HEK293 (cell line): Measurements from ENCODE around the gene PRR36.

Experiments used
- FEZF1 ChIP-seq: fragments of 450-650 bp; formaldehyde crosslinking; IDR thresholded peaks from 2 replicates; pipeline ENCODE4 v1.5.1; 2016; ENCODE audit warnings: missing biosample characterization, missing genetic modification characterization
- IKZF3 ChIP-seq: fragments of 450-650 bp; IDR thresholded peaks from 2 replicates; pipeline ENCODE4 v1.5.0; 2018; ENCODE audit warnings: missing biosample characterization, mild to moderate bottlenecking, missing genetic modification characterization, moderate library complexity
- PRDM1 ChIP-seq: fragments of 450-650 bp; formaldehyde crosslinking; IDR thresholded peaks from 2 replicates; pipeline ENCODE4; 2016; ENCODE audit warnings: missing biosample characterization, missing genetic modification characterization
- PRDM10 ChIP-seq: fragments of 450-650 bp; formaldehyde crosslinking; IDR thresholded peaks from 2 replicates; pipeline ENCODE4 v1.5.1; 2016; ENCODE audit warnings: missing biosample characterization, missing genetic modification characterization
- ZBTB20 ChIP-seq: fragments of 450-650 bp; formaldehyde crosslinking; IDR thresholded peaks from 2 replicates; pipeline ENCODE4 v1.5.1; 2016; ENCODE audit warnings: missing biosample characterization, missing genetic modification characterization
- ZBTB8A ChIP-seq: fragments of 450-650 bp; formaldehyde crosslinking; IDR thresholded peaks from 2 replicates; pipeline ENCODE4 v1.5.1; 2016; ENCODE audit warnings: missing biosample characterization, missing genetic modification characterization
- ZEB2 ChIP-seq: fragments of 450-650 bp; formaldehyde crosslinking; IDR thresholded peaks from 2 replicates; pipeline ENCODE4 v1.5.1; 2016; ENCODE audit warnings: missing biosample characterization, missing genetic modification characterization
- ZFP37 ChIP-seq: fragments of 450-650 bp; formaldehyde crosslinking; IDR thresholded peaks from 2 replicates; pipeline ENCODE4 v1.5.1; 2016; ENCODE audit warnings: missing biosample characterization, missing genetic modification characterization
- ZNF114 ChIP-seq: fragments of 450-650 bp; formaldehyde crosslinking; IDR thresholded peaks from 2 replicates; pipeline ENCODE4 v1.5.0; 2017; ENCODE audit warnings: missing biosample characterization, missing genetic modification characterization
- ZNF133 ChIP-seq: fragments of 450-650 bp; formaldehyde crosslinking; IDR thresholded peaks from 2 replicates; pipeline ENCODE4 v1.5.1; 2016; ENCODE audit warnings: missing biosample characterization, missing genetic modification characterization
- ZNF138 ChIP-seq: fragments of 450-650 bp; formaldehyde crosslinking; IDR thresholded peaks from 2 replicates; pipeline ENCODE4 v1.5.1; 2016; ENCODE audit warnings: missing biosample characterization, missing genetic modification characterization, borderline replicate concordance
- ZNF148 ChIP-seq: fragments of 450-650 bp; formaldehyde crosslinking; IDR thresholded peaks from 2 replicates; pipeline ENCODE4 v1.5.0; 2017; ENCODE audit warnings: missing biosample characterization, missing genetic modification characterization, borderline replicate concordance
- ZNF223 ChIP-seq: fragments of 450-650 bp; formaldehyde crosslinking; IDR thresholded peaks from 2 replicates; pipeline ENCODE4 v1.5.1; 2016; ENCODE audit warnings: missing biosample characterization, missing genetic modification characterization
- ZNF266 ChIP-seq: fragments of 450-650 bp; formaldehyde crosslinking; IDR thresholded peaks from 2 replicates; pipeline ENCODE4 v1.5.1; 2016; ENCODE audit warnings: missing biosample characterization, missing genetic modification characterization, low read depth
- ZNF335 ChIP-seq: fragments of 450-650 bp; formaldehyde crosslinking; conservative IDR thresholded peaks from 2 replicates; pipeline ENCODE4 v1.5.1; 2016; ENCODE audit warnings: missing biosample characterization, missing genetic modification characterization
- ZNF341 ChIP-seq: fragments of 450-650 bp; formaldehyde crosslinking; IDR thresholded peaks from 2 replicates; pipeline ENCODE4; 2016; ENCODE audit warnings: low read depth, missing biosample characterization, missing genetic modification characterization
- ZNF449 ChIP-seq: fragments of 450-650 bp; formaldehyde crosslinking; IDR thresholded peaks from 2 replicates; pipeline ENCODE4 v1.5.1; 2017; ENCODE audit warnings: missing biosample characterization, mild to moderate bottlenecking, missing genetic modification characterization, moderate library complexity
- ZNF544 ChIP-seq: fragments of 450-650 bp; formaldehyde crosslinking; IDR thresholded peaks from 2 replicates; pipeline ENCODE4 v1.5.0; 2017; ENCODE audit warnings: missing biosample characterization, missing genetic modification characterization
- ZNF549 ChIP-seq: fragments of 450-650 bp; IDR thresholded peaks from 2 replicates; pipeline ENCODE4 v1.5.1; 2018; ENCODE audit warnings: missing biosample characterization, missing genetic modification characterization, mild to moderate bottlenecking, inconsistent platforms, moderate library complexity
- ZNF561 ChIP-seq: fragments of 450-650 bp; IDR thresholded peaks from 2 replicates; pipeline ENCODE4 v1.5.1; 2018; ENCODE audit warnings: missing biosample characterization, missing genetic modification characterization, borderline replicate concordance
- ZNF626 ChIP-seq: fragments of 450-650 bp; sonication (Bioruptor Pico); formaldehyde crosslinking; IDR thresholded peaks from 2 replicates; pipeline ENCODE4 v1.5.1; 2018; ENCODE audit warnings: missing biosample characterization, missing genetic modification characterization, inconsistent platforms
- ZNF670 ChIP-seq: fragments of 450-650 bp; formaldehyde crosslinking; IDR thresholded peaks from 2 replicates; pipeline ENCODE4 v1.5.1; 2016; ENCODE audit warnings: missing biosample characterization, missing genetic modification characterization, low read depth
- ZNF785 ChIP-seq: fragments of 450-650 bp; formaldehyde crosslinking; IDR thresholded peaks from 2 replicates; pipeline ENCODE4 v1.5.1; 2016; ENCODE audit warnings: missing biosample characterization, missing genetic modification characterization
- ZNF791 ChIP-seq: fragments of 450-650 bp; formaldehyde crosslinking; IDR thresholded peaks from 2 replicates; pipeline ENCODE4 v1.5.1; 2016; ENCODE audit warnings: missing biosample characterization, missing genetic modification characterization
- ZSCAN18 ChIP-seq: fragments of 450-650 bp; formaldehyde crosslinking; IDR thresholded peaks from 2 replicates; pipeline ENCODE4 v1.5.1; 2016; ENCODE audit warnings: missing biosample characterization, missing genetic modification characterization
- ZSCAN4 ChIP-seq: fragments of 450-650 bp; formaldehyde crosslinking; IDR thresholded peaks from 2 replicates; pipeline ENCODE4 v1.5.1; 2017; ENCODE audit warnings: missing biosample characterization, missing genetic modification characterization

PRR36 gene

GRCh38 chr19:7888145-7888825 is 14.1 kb upstream of the PRR36 start, which contains the start of gene LRRC8E (continued):
- TF ChIP-seq ZNF449 (tag by site-specific recombination) (no peak), ZNF561 (peak; percentile 55; the same call in 1 of the 2 replicates), ZNF133 (tag by site-specific recombination) (no peak), ZNF114 (tag by site-specific recombination) (no peak), ZNF223 (tag by site-specific recombination) (peak; percentile 90), ZNF148 (tag by site-specific recombination) (no peak), ZNF785 (tag by site-specific recombination) (no peak), ZNF138 (tag by site-specific recombination) (no peak), FEZF1 (tag by site-specific recombination) (no peak), ZFP37 (tag by site-specific recombination) (no peak), ZSCAN18 (no peak), ZNF791 (tag by site-specific recombination) (no peak), ZNF544 (no peak), ZNF266 (tag by site-specific recombination) (no peak), ZNF341 (tag by site-specific recombination) (no peak), ZNF670 (tag by site-specific recombination) (no peak), ZEB2 (peak; percentile 71), PRDM1 (tag by site-specific recombination) (no peak), ZSCAN4 (tag by site-specific recombination) (0 out of 2 replicates have a peak, but pooled peaks have one; percentile 35), ZBTB20 (tag by site-specific recombination) (peak; percentile 89), ZBTB8A (tag by site-specific recombination) (peak; percentile 50), IKZF3 (tag by site-specific recombination) (0 out of 2 replicates have a peak, but pooled peaks have one; percentile 69), PRDM10 (tag by site-specific recombination) (peak; percentile 97), ZNF335 (tag by site-specific recombination) (peak; percentile 64), ZNF549 (no peak), ZNF626 (tag by site-specific recombination) (no peak)
